HG03066 (cell line): ENCODE data around the gene SLCO1A2.

Experiments
- ATAC-seq: cut with Tn5 transposase; IDR thresholded peaks from one replicate; pipeline ENCODE4 v1.9.1; 2021; ENCODE audit warnings: low read depth; ENCODE audit not compliant: unreplicated experiment

The SLCO1A2 gene

DNA sequence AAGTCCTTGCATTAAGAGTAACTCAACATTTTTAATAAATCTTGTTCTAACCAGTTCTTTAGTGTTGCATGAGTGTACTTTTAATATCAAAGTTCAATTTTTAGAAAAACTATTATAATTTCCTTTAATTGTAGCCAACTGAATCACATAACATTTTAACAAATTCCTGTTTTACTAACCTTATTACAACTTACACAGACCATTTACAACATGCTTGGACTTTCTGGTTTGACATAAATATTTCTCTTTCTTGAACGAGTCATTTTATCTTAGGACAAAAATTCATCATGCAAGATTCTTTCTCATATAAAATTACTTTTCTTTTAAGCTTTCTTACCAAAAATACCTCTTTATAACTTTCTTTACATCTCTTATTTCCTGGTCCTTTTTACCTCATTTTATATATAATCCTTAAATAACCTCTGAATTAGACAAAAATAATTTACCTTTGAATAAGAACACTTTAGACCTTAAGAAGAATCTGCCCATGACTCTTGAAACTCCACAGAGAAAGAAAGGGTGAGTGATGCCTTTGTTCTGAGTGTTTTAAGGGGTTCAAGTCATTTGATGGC is 3.9 kb downstream of the SLCO1A2 start:
- ATAC-seq: no peak

DNA sequence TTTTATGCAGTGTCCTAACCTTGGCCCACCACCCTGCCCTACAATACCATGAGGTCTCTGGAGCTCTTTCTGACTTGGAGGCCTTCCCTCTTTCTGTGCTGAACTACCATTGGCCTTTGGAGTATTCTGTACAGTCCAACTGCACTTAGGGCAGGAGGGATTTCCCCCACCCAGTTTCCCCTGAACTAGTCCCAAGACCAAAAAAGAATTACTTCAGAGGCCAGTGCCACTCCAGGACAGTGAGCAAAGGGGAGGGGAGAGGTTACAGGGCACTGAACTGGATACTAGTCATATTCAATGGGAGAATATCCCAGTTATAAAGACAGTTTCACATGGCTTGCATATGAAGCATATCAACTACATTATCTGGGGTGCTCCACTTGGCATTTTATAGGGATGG is 6.1 kb downstream of the SLCO1A2 start:
- ATAC-seq: no peak

DNA sequence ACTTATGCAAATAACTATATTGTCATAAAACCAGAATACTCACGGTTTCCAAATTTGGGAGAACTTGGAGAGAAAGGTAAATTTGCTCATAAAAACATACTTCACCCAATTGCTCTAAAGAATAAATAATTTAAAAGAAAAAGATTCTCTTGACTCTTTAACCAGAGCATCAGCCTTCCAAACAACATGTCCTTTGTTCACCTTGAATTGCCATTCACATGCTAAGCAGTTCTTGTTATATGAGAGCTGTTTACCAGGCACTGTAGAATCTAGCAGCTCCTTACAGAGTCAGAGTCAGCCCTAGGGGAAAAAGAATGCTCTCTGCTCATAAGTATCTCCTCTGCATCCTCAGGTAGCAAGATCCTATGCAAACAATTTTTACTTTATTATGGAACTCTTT is 10.2 kb downstream of the SLCO1A2 start:
- no peak for ATAC-seq

DNA sequence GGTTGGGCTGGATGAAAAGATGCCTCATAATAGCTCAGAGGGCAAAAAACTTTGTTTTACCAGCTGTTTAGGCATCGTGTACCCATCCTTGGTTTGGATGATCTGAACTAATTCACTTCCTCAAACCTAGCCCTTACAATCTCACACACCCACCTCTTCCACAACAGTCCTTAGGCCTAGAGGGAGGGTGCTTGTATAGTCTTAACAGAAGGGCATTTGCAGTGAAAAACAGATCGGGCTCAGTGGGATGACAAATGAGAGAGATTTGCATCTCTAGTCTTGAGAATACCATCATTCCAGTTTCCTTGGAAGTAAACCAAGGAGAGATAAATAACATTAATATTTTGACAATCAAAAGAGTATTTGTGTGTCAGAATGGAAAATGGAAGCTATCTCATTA is 11.0 kb downstream of the SLCO1A2 start:
- no peak for ATAC-seq

DNA sequence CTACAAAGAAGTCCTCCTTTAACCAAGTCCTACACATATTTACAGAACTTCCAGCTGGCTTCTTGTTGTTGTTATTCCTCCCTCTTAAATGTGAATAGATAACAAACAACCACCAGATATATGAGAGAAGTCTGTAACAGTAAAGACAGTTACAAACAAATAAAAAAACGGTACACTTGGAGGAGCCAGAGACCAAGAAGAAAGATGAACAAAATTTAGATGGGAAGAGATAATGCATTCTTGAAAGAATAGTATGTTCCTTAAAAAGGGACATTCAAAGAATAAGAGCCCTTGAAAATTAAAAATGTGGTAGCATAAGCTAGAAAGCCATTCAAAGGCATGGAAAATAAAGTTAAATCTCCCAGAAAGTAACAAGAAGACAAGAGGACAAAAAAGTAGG is 25.9 kb downstream of the SLCO1A2 start:
- ATAC-seq: no peak

DNA sequence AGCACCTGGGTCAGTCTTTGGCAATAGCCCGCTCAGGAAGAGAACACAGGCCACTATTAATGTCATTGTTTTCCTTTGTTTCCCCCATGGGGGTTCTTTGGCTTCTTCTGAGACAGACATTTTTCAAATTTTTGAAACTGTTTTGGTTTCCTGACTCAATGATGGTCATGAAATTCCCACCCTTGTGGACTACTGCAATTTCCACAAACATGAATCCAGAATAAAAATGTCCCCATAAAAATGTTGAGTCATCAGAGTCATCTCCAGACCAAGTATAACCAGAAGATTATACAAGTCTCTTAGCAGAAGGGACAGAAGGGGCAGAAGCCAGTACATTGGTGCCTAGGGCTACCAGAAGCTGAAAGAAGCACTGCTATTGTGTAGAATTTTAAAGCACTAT is 29.1 kb downstream of the SLCO1A2 start:
- no peak for ATAC-seq

DNA sequence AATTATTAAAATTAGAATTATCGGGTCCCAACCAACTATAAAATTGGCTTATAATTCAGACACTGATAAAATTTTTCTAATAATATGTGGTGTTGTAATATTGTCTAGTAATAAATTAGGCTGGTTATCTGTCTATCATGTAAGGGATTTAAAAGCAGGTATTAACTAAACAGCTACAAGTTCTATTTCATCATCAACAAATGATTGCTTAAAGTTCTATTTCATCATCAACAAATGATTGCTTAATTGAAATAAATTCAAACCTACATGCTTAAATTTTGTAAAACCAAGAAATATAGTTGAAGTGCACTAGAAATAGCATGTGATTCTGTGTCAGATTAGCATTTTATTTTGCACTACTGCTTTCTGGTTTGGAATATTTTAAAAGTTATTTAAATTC is 34.1 kb downstream of the SLCO1A2 start:
- no peak for ATAC-seq

DNA sequence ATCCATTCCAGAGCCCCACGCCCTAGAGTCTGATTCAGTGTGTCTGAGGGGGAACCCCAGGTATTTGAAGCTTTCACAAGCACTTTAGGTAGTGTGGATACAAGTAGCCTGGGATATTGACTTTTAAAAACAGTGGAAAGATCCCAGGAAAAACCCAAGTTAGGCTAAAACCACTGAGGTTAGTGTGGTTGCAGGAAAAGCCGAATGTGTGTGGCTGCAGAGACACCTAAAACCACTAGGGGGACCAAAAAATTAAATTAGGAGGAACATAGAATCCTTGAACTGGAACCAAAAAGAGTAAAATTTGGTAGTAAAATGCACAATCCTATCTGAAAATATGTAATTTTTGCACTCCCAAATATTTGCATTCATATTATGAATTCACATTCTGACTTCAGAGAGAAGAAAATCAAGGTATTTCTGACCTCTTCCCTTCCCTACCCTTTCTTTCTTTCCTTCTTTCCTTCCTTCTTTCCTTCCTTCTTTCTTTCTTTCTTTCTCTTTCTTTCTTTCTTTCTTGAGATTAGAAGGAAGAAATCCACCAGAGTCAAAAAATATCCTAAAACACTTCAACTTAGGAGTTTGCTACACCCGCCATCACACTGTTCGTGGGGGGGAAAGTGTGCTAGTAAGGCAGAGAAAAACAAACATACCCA is 37.8 kb downstream of the SLCO1A2 start:
- no peak for ATAC-seq

DNA sequence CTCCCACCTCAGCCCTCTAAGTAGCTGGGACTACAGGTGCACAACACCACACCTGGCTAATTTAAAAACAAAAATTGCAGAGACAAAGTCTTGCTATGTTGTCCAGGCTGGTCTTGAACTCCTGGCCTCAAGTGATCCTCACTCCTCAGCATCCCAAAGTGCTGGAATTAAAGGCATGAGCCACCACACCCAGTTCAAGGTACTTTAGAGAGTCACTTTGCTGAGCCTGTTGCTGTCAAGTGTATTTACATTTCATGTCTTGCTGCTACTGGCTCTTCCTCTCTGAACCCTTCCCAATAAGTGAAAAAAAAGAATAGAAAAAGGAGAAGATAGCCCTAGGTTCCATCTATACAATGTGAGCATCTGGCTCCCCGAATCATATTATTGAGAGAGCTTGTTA is 38.4 kb downstream of the SLCO1A2 start:
- no peak for ATAC-seq

DNA sequence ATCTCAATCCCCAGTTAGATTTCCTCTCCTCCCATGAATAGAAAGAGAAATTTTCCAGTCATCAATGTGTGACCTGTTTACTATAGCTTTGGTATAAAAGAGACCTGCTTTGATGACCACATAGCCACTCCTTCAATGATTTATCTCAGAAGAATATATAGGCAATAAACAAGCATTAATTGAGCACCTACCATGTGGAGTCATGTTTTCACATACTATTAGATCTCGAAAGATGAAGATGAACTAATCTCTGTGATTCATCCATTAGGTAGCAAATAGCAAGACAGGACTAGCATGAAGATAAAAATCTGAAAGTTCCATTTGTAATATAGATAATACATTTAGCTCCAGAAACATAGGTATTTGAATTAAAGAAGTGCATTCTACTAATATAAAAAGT is 40.5 kb downstream of the SLCO1A2 start:
- no peak for ATAC-seq

DNA sequence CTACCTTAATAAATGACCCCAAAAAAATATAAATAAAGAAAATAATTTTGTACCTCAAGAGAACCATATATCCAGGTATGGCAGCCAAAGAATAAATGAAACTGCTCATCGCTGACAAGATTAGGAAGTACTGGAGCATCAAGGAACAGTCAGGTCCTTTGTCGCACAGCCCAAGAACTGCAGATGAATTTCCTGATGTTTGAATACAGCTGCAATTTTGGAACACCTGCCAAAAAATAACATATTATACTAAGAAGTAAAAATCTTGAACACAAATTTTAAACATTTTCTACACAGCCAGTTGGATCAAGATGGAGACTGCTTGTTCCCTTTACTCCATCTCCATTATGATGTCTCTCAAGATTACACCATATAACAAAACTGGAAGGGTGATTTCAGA is 42.6 kb downstream of the SLCO1A2 start:
- ATAC-seq: no peak

DNA sequence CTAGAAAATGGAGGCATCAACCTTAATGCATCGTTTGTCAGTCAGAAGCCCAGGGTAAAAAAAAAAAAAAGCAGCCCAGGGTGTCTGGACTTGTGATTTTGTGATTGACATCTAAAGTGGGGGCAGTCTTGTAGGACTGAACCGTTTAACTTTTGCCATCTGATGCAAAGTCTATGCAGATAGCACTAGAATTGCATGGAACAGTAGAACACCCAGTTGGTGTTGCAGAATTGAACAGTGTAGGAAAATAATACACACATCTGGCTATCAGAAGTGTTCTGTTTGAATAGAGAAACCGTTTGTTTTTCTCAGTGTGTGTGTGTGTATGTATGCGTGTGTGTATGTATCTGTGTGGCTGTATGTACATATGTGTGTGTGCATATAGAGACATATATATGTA is 45.0 kb downstream of the SLCO1A2 start:
- no peak for ATAC-seq

DNA sequence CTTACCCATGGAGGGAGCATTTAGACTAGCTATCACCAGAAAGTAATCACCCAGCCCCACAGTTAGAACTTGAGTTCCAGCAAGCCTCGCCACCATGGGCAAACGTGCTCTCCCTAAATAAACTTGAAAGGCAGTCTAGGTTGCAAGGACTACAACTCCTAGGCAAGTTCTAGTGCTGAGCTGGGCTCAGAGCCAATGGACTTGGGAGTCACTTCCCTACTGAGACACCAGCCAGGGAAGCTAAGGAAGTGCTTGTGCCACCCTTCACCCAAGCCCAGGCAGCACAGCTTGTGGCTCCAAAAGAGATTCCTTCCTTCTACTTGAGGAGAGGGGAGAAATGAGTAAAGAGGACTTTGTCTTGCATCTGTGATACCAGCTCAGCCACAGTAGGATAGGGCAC is 57.9 kb downstream of the SLCO1A2 start:
- ATAC-seq: no peak

DNA sequence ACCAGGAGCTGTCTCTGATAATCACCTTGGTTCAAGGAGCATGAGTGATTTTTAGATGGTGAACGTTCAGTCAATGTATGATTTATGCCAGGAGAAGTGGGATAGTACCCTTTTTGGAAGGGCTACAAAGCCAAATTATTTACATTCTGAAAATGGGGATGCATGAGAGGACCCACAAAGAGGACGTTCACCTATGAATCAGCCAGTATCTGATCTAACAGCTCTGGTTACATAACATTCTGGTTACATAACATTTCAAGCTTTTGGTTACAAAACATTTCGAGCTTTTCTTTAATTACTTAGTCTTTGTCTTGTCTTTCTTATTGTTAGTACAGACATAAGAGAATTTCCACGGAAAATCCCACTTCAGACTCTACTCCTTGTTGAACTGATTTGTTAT is 68.8 kb downstream of the SLCO1A2 start:
- ATAC-seq: no peak

DNA sequence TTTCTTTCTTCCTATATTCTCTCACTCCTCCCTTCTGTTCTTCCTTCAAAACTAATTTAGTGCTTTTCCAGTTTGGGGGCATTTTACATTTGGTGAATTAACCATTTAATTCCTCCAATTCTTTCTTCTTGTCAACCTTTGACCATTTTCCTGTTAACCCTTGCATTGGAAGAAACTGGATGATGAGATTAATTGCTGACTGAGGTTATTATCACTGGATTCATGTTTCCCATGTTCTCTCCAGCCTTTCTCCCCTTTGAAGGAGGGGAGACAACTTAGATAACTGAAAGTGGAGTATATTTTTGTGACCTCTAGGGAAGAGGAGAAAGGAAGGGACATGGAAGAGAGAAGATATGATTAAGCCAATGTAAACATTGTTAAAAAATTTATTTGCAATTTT is 70.5 kb downstream of the SLCO1A2 start:
- ATAC-seq: no peak

DNA sequence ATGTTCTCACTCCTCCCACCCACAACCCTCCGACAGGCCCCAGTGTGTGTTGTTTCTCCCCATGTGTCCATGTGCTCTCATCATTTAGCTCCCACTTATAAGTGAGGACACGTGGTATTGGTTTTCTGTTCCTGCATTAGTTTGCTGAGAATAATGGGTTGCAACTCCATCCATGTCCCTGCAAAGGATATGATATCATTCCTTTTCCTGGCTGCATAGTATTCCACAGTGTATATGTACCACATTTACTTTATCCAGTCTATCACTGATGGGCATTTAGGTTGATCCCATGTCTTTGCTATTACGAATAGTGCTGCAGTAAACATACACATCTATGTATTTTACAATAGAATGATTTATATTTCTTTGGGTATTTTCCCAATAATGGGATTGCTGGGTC is 77.5 kb downstream of the SLCO1A2 start:
- no peak for ATAC-seq

DNA sequence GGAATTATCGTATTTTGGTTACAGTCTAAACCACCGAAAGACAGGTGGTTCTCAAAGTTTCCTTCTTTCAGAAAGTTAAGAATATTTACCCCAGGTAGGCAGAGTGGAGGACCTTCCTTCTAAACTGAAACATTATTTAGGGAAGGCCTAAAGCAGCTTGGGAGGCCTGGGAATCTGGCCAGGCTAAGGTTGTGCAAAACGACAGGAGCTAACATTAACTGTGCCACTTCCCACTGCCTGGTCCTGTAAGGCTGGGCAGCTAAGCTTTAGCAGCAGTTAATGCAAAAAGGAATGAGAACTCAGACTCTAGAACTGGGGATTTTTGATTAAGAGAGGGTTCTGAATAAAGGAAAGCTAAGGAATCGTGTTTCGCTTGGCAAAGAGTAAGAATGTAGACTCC is 82.6 kb downstream of the SLCO1A2 start:
- no peak for ATAC-seq

DNA sequence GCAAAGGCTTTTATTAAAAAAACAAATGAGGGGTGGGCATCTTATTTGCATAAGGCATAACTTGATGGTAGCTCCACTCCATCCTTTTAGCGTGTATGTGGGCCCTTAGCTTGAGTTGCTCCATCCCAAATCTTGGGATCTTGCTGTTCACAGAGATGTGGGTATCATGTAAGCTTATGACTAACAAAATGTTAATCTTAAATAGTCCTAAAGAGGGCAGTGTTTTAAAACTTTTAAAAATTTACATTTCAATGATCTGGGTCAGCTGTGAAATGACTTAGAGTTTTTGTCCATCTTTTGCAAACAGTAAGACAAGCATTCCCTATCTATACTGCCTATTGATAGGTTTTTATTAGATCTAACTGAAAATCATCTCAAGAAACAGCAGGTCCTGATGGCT is 86.0 kb downstream of the SLCO1A2 start:
- no peak for ATAC-seq

DNA sequence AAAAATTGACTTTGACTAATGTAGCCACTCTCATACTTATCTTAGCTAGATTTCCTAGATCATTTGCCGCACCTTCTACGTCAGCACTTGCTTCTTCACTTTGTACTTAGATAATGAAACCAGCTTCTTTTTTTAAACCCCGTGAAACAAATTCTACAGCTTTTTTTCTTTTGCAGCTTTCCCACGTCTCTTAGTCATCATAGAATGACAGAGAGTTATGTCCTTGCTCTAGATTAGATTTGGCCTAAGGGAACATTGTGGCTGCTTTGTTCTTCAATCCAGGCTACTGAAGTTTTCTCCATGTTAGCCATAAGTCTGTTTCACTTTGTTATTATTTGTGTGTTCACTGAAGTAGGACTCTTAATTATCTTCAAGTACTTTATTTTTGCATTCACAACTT is 94.9 kb downstream of the SLCO1A2 start:
- ATAC-seq: no peak

DNA sequence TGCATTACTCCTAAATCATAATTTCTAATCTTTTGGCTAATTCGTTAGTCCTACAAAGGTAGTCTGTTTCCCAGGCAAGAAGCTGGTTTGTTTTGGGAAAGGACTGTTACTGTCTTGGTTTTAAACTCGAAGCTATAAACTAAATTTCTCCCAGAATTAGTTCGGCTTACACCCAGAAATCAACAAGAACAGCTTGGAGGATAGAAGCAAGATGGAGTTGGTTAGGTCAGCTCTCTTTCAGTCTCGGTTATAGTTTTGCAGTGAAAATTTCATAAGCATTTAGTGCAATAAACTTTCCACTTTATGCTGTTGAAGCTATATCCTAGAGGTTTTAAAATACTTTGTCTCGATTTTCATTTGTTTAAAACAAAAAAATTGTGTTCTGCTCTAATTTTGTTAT is 100.3 kb downstream of the SLCO1A2 start:
- ATAC-seq: no peak

DNA sequence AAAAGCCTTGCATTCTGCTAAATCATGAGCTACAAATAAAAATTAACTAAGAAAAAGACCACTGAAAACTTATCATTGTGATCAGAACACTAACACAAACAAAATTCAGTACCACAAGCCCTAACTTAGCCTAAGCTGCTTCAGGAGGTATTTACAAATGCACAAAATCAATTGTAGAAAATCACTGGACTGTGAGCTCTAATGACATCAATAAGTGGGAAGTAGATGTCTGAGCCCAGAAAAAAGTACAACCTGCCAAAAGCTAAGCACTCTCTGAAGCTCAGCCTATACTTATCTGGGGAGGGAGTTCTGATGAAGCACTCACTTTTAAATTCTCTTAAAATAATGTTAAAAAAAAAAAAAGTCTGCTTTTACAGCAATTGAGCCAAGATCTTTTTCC is 110.8 kb downstream of the SLCO1A2 start:
- ATAC-seq: no peak

DNA sequence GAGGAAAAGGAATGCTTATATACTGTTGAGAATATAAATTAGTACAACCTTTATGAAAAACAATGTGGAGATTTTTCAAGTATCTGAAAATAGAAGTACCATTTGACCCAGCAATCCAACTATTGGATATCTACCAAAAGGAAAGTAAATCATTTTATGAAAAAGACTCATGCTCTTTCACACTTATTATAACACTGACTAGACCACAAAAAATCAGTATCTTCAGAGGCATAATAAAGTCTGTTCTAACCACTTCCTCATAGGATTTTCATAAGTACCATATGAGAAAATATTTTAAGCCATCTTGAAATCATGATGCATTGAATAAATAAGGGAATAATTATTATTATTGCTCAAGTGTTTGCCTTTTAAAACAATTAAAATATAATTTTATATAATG is 112.9 kb downstream of the SLCO1A2 start:
- no peak for ATAC-seq

DNA sequence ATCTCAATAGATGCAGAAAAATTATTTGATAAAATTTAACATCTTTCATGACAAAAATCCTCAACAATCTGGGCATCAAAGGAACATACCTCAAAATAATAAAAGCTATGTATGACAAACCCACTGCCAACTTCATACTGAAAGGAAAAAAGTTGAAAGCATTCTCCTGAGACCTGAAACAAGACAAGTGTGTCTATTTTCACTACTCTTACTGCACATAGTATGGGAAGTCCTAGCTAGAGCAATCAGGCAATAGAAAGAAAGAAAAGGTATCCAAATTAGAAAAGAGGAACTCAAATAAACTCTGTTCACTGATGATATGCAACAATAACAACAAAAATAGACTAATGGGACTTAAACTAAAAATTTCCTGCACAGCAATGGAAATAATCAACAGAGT is 113.6 kb downstream of the SLCO1A2 start:
- no peak for ATAC-seq
